ENCODE data around the gene TMEM31. TPM values are rescaled to one million over a fixed set of nuclear protein-coding genes. Genes with fewer than 3 reads are reported as not detected.
"Not testable (repeated sequence)": the region's sequence is repeated elsewhere in the genome, so short reads cannot be mapped to it uniquely, and the experiment has no call there.

The TMEM31 gene
- polyA plus RNA-seq, 4 donors, result 0.57 to 1.4 (median 1.2) TPM

GRCh38 chrX:103718120-103718519 is 7.4 kb downstream of the TMEM31 start:
- no peak for DNase-seq (ENCODE audit: low read depth in 4 of 4, low spot score in 2 of 4)

GRCh38 chrX:103722505-103722904 is 11.8 kb downstream of the TMEM31 start:
- no peak for DNase-seq (ENCODE audit: low read depth in 4 of 4, low spot score in 2 of 4)

- no peak for DNase-seq (ENCODE audit: low read depth in 4 of 4, low spot score in 2 of 4)
Observed at GRCh38 chrX:103726477-103726876, 15.8 kb downstream of the TMEM31 start.

- DNase-seq (ENCODE audit: low read depth in 4 of 4, low spot score in 2 of 4), result no peak
Observed at GRCh38 chrX:103727115-103727514, 16.4 kb downstream of the TMEM31 start.

GRCh38 chrX:103729015-103729414 is 18.3 kb downstream of the TMEM31 start:
- no peak for DNase-seq (ENCODE audit: low read depth in 4 of 4, low spot score in 2 of 4)

- no peak for DNase-seq (ENCODE audit: low read depth in 4 of 4, low spot score in 2 of 4)
Observed at GRCh38 chrX:103730147-103730795, 19.6 kb downstream of the TMEM31 start.

- DNase-seq (ENCODE audit: low read depth in 4 of 4, low spot score in 2 of 4), result no peak
Observed at GRCh38 chrX:103730796-103731493, 20.2 kb downstream of the TMEM31 start.

GRCh38 chrX:103733017-103733416 is 22.3 kb downstream of the TMEM31 start:
- no peak for DNase-seq (ENCODE audit: low read depth in 4 of 4, low spot score in 2 of 4)

GRCh38 chrX:103734125-103734760 is 23.5 kb downstream of the TMEM31 start:
- no peak for DNase-seq (ENCODE audit: low read depth in 4 of 4, low spot score in 2 of 4)

- no peak for DNase-seq (ENCODE audit: low read depth in 4 of 4, low spot score in 2 of 4)
Observed at GRCh38 chrX:103737696-103738095, 27.0 kb downstream of the TMEM31 start.

GRCh38 chrX:103739421-103739820 is 28.7 kb downstream of the TMEM31 start:
- no peak for DNase-seq (ENCODE audit: low read depth in 4 of 4, low spot score in 2 of 4)

GRCh38 chrX:103741879-103742278 is 31.2 kb downstream of the TMEM31 start:
- no peak for DNase-seq (ENCODE audit: low read depth in 4 of 4, low spot score in 2 of 4)

GRCh38 chrX:103742339-103742738 is 31.6 kb downstream of the TMEM31 start:
- DNase-seq (ENCODE audit: low read depth in 4 of 4, low spot score in 2 of 4), result no peak

- DNase-seq (ENCODE audit: low read depth in 4 of 4, low spot score in 2 of 4), result no peak
Observed at GRCh38 chrX:103747163-103747562, 36.5 kb downstream of the TMEM31 start.

- no peak for DNase-seq (ENCODE audit: low read depth in 4 of 4, low spot score in 2 of 4)
Observed at GRCh38 chrX:103754401-103754800, 43.7 kb downstream of the TMEM31 start.

GRCh38 chrX:103756736-103757135 is 46.0 kb downstream of the TMEM31 start:
- no peak for DNase-seq (ENCODE audit: low read depth in 4 of 4, low spot score in 2 of 4)

- no peak for DNase-seq (ENCODE audit: low read depth in 4 of 4, low spot score in 2 of 4)
Observed at GRCh38 chrX:103758555-103758954, 47.8 kb downstream of the TMEM31 start.

GRCh38 chrX:103763541-103763940 is 52.8 kb downstream of the TMEM31 start:
- DNase-seq (ENCODE audit: low read depth in 4 of 4, low spot score in 2 of 4), result not testable (repeated sequence)
